ENCODE measurements around the gene F10.

F10 gene

DNA sequence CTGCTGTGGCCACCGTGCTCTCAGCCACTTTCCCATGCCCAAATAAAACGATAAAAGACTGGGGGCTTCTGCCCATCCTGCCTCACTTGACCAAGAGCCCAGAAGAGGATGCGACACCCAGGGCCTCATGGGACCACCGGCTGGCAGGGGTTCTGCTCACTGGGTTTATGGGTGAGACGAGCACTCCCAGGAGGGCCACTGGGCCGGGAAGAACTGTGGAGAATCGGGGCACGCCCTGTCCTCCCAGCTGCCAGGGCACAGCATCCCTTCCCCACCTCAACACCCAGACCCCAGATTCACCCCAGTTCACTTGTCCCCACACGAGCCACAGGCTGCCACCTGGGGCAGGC, 4.7 kb upstream of the F10 start:
- DNase-seq (ENCODE audit: low read depth) = no peak
- TF ChIP-seq MAX (IDR thresholded peaks at IDR 0.05; ENCODE audit: low read depth, low read length) (no peak), MYC (IDR thresholded peaks at IDR 0.05; ENCODE audit: low read depth, low read length) (no peak), CTCF (IDR thresholded peaks at IDR 0.05; ENCODE audit: low read depth, low read length) (no peak), POLR2A (IDR thresholded peaks at IDR 0.05; ENCODE audit: extremely low read depth, insufficient read length) (no peak)
- no peak overlapping the region for H3K4me3 ChIP-seq (ENCODE audit: low read depth, low read length)

GRCh38 chr13:113118261-113119021, 4.2 kb upstream of the F10 start:
- no peak for TF ChIP-seq POLR2A (IDR thresholded peaks at IDR 0.05; ENCODE audit: extremely low read depth, insufficient read length)
- no peak for TF ChIP-seq CTCF (IDR thresholded peaks at IDR 0.05; ENCODE audit: low read depth, low read length)
- TF ChIP-seq MYC (IDR thresholded peaks at IDR 0.05; ENCODE audit: low read depth, low read length) = no peak
- no peak for TF ChIP-seq MAX (IDR thresholded peaks at IDR 0.05; ENCODE audit: low read depth, low read length)
- DNase-seq (ENCODE audit: low read depth) = no peak
- no peak overlapping the region for H3K4me3 ChIP-seq (ENCODE audit: low read depth, low read length)

GRCh38 chr13:113119166-113119821, 3.3 kb upstream of the F10 start:
- TF ChIP-seq POLR2A (IDR thresholded peaks at IDR 0.05; ENCODE audit: extremely low read depth, insufficient read length) (no peak), MAX (IDR thresholded peaks at IDR 0.05; ENCODE audit: low read depth, low read length) (no peak), MYC (IDR thresholded peaks at IDR 0.05; ENCODE audit: low read depth, low read length) (no peak), CTCF (IDR thresholded peaks at IDR 0.05; ENCODE audit: low read depth, low read length) (no peak)
- no peak overlapping the region for H3K4me3 ChIP-seq (ENCODE audit: low read depth, low read length)
- no peak for DNase-seq (ENCODE audit: low read depth)

GRCh38 chr13:113119822-113120189, 2.8 kb upstream of the F10 start:
- DNase-seq (ENCODE audit: low read depth) = no peak
- TF ChIP-seq POLR2A (IDR thresholded peaks at IDR 0.05; ENCODE audit: extremely low read depth, insufficient read length) = no peak
- TF ChIP-seq CTCF (IDR thresholded peaks at IDR 0.05; ENCODE audit: low read depth, low read length) = no peak
- no peak for TF ChIP-seq MAX (IDR thresholded peaks at IDR 0.05; ENCODE audit: low read depth, low read length)
- H3K4me3 ChIP-seq (ENCODE audit: low read depth, low read length) = no peak overlapping the region

GRCh38 chr13:113120300-113121182, 2.1 kb upstream of the F10 start:
- TF ChIP-seq MYC (IDR thresholded peaks at IDR 0.05; ENCODE audit: low read depth, low read length) (no peak), CTCF (IDR thresholded peaks at IDR 0.05; ENCODE audit: low read depth, low read length) (no peak), POLR2A (IDR thresholded peaks at IDR 0.05; ENCODE audit: extremely low read depth, insufficient read length) (no peak)

More at GRCh38 chr13:113120300-113121182, 2.1 kb upstream of the F10 start:
- DNase-seq (ENCODE audit: low read depth) = no peak
- no peak overlapping the region for H3K4me3 ChIP-seq (ENCODE audit: low read depth, low read length)

Measured in NB4 (cell line).